HepG2 (cell line): ENCODE data around the gene PTGIS. TPM values are rescaled to one million over a fixed set of nuclear protein-coding genes. Genes with fewer than 3 reads are reported as not detected.

Source experiments
- ELF3 ChIP-seq: IDR thresholded peaks from 2 replicates; pipeline ENCODE4 v1.6.1; 2016; ENCODE audit warnings: missing genetic modification reagents, missing compliant biosample characterization
- GTF3A ChIP-seq: sonication (generic); formaldehyde crosslinking; conservative IDR thresholded peaks from 2 replicates; pipeline ENCODE4 v1.4.0; 2020; ENCODE audit warnings: mild to moderate bottlenecking, missing genetic modification reagents
- HDAC2 ChIP-seq: sonication (generic); formaldehyde crosslinking; IDR thresholded peaks from 2 replicates; pipeline ENCODE4 v1.4.0; 2020; ENCODE audit warnings: missing genetic modification reagents
- IRX3 ChIP-seq: sonication (generic); formaldehyde crosslinking; IDR thresholded peaks from 2 replicates; pipeline ENCODE4 v1.8.1; 2023; ENCODE audit warnings: mild to moderate bottlenecking, low read depth, missing genetic modification reagents, borderline replicate concordance
- KDM3A ChIP-seq: IDR thresholded peaks from 2 replicates; pipeline ENCODE4 v1.6.1; 2018; ENCODE audit warnings: low read depth, missing compliant biosample characterization
- NR2F6 ChIP-seq, 2 experiments: IDR thresholded peaks; 2 replicates each; pipeline ENCODE4 v1.6.1; 2016; ENCODE audit warnings: antibody characterized with exemption in 1 of 2, mild to moderate bottlenecking in 1 of 2
- PLRG1 ChIP-seq: fragments of 450-650 bp; conservative IDR thresholded peaks from 2 replicates; pipeline ENCODE4 v1.6.1; 2016
- SNAI1 ChIP-seq: sonication (generic); formaldehyde crosslinking; IDR thresholded peaks from 2 replicates; pipeline ENCODE4 v1.5.0; 2020; ENCODE audit warnings: mild to moderate bottlenecking, missing genetic modification reagents, borderline replicate concordance
- SP2 ChIP-seq: sonication (generic); formaldehyde crosslinking; IDR thresholded peaks from 2 replicates; pipeline ENCODE4 v1.5.1; 2020; ENCODE audit warnings: mild to moderate bottlenecking, missing genetic modification reagents
- SRSF9 ChIP-seq: fragments of 200-400 bp; formaldehyde crosslinking; IDR thresholded peaks from 2 replicates; pipeline ENCODE4 v1.6.1; 2018; ENCODE audit warnings: borderline replicate concordance, mild to moderate bottlenecking, low read depth, low read length; ENCODE audit not compliant: insufficient read depth, poor library complexity, severe bottlenecking
- TBL1XR1 ChIP-seq: fragments of 150-350 bp; IDR thresholded peaks from 2 replicates; pipeline ENCODE4 v1.6.1; 2014; ENCODE audit warnings: borderline replicate concordance, low read length; ENCODE audit not compliant: partially characterized antibody
- TFE3 ChIP-seq: IDR thresholded peaks from 2 replicates; pipeline ENCODE4 v1.6.1; 2016
- TRAFD1 ChIP-seq: sonication (generic); formaldehyde crosslinking; IDR thresholded peaks from 2 replicates; pipeline ENCODE4 v1.5.1; 2020; ENCODE audit warnings: missing genetic modification reagents, mild to moderate bottlenecking, borderline replicate concordance
- YEATS2 ChIP-seq: sonication (generic); formaldehyde crosslinking; IDR thresholded peaks from 2 replicates; pipeline ENCODE4 v1.4.0; 2020; ENCODE audit warnings: missing genetic modification reagents, borderline replicate concordance
- ZFYVE20 ChIP-seq: sonication (generic); formaldehyde crosslinking; IDR thresholded peaks from 2 replicates; pipeline ENCODE4 v1.8.0; 2023; ENCODE audit warnings: low read depth, mild to moderate bottlenecking, moderate library complexity, missing genetic modification reagents, borderline replicate concordance
- ZNF501 ChIP-seq: sonication (generic); formaldehyde crosslinking; IDR thresholded peaks from 2 replicates; pipeline ENCODE4 v1.5.1; 2020; ENCODE audit warnings: mild to moderate bottlenecking, moderate library complexity, missing genetic modification reagents
- ZNF503 ChIP-seq: sonication (generic); formaldehyde crosslinking; IDR thresholded peaks from 2 replicates; pipeline ENCODE4 v1.4.0; 2020; ENCODE audit warnings: missing genetic modification reagents
- ZNF672 ChIP-seq: sonication (generic); formaldehyde crosslinking; IDR thresholded peaks from 2 replicates; pipeline ENCODE4 v1.8.1; 2022; ENCODE audit warnings: missing genetic modification reagents
- ZNF691 ChIP-seq: sonication (generic); formaldehyde crosslinking; IDR thresholded peaks from 2 replicates; pipeline ENCODE4 v1.4.0; 2020; ENCODE audit warnings: missing genetic modification reagents, low read depth, mild to moderate bottlenecking, borderline replicate concordance
- ZNF839 ChIP-seq: sonication (generic); formaldehyde crosslinking; IDR thresholded peaks from 2 replicates; pipeline ENCODE4 v1.4.0; 2020; ENCODE audit warnings: missing genetic modification reagents, mild to moderate bottlenecking, borderline replicate concordance
- ZXDC ChIP-seq: sonication (generic); formaldehyde crosslinking; IDR thresholded peaks from 2 replicates; pipeline ENCODE4 v1.5.0; 2020; ENCODE audit warnings: mild to moderate bottlenecking, missing genetic modification reagents
- polyA plus RNA-seq, 8 experiments: library from polyadenylated mRNA; depleted of rRNA in 3 of 8; stranded (reverse) in 7 of 8; unstranded in 1 of 8; fragments of >200 nt; fragmentation: Illumina TruSeq in 4 of 8; extraction: Trizol in 4 of 8; gene quantifications; 2 replicates each; pipeline versions ENCODE4 v1.2.1 to v1.2.3, GENCODE V29; 2011 to 2016; ENCODE audit warnings: low read depth in 4 of 8, missing spikeins in 1 of 8, mixed read lengths in 1 of 8; ENCODE audit not compliant: insufficient read depth in 1 of 8
- total RNA-seq, 5 experiments: library from RNA; depleted of rRNA; stranded (reverse); fragments of >200 nt; fragmentation: Illumina TruSeq; extraction: Trizol; gene quantifications; 2 replicates each; pipeline ENCODE4 v1.2.3, GENCODE V29; 2016; ENCODE audit warnings: low read depth in 1 of 5

Gene PTGIS
- total and polyA plus RNA-seq, 2 of the 13 experiments (the other 11 are each of a cell fraction or from before 2014, with no cell fraction given) = not detected

- TF ChIP-seq SRSF9 (no peak), ZNF672 (CRISPR knock-in tag) (no peak), ZXDC (CRISPR knock-in tag) (no peak), SP2 (no peak), ZFYVE20 (CRISPR knock-in tag) (no peak), ZNF501 (CRISPR knock-in tag) (0 out of 2 replicates have a peak, but pooled peaks have one; percentile 59), GTF3A (CRISPR knock-in tag) (no peak), ELF3 (CRISPR knock-in tag) (no peak), TRAFD1 (CRISPR knock-in tag) (no peak), ZNF839 (CRISPR knock-in tag) (no peak), KDM3A (CRISPR knock-in tag) (no peak), NR2F6 (IDR thresholded peaks at IDR 0.05) (no peak), NR2F6 (CRISPR knock-in tag; IDR thresholded peaks at IDR 0.05) (no peak), YEATS2 (CRISPR knock-in tag) (no peak), PLRG1 (no peak), SNAI1 (CRISPR knock-in tag) (no peak), ZNF503 (CRISPR knock-in tag) (no peak), IRX3 (CRISPR knock-in tag) (no peak), TBL1XR1 (no peak), TFE3 (no peak), ZNF691 (CRISPR knock-in tag) (no peak), HDAC2 (CRISPR knock-in tag) (0 out of 2 replicates have a peak, but pooled peaks have one; percentile 17)
These were observed 59.3 kb downstream of the PTGIS start (continued) for GRCh38 chr20:49508435-49509199.
